ENCODE results near the gene L3HYPDH.
A peak's percentile ranks its signal among the peaks of the same experiment; 100 is the strongest.
"Not testable (repeated sequence)": the region's sequence is repeated elsewhere in the genome, so short reads cannot be mapped to it uniquely, and the experiment has no call there.

Gene L3HYPDH

GRCh38 chr14:59475709-59476108 is 8.5 kb downstream of the L3HYPDH start:
- DNase-seq, result no peak

GRCh38 chr14:59474172-59474571 is 10.0 kb downstream of the L3HYPDH start:
- no peak for DNase-seq

GRCh38 chr14:59465316-59466135 is 18.7 kb downstream of the L3HYPDH start, which contains the start of gene GPR135:
Gene GPR135 (minus strand): TSS chr14:59465380. CDS start chr14:59465226, 154 bp downstream.
- DNase-seq, result peak; percentile 5 to 16

- DNase-seq, result peak; percentile 27 to 34
Observed at GRCh38 chr14:59464486-59465315, 19.5 kb downstream of the L3HYPDH start.

GRCh38 chr14:59463787-59464485 is 20.3 kb downstream of the L3HYPDH start:
- DNase-seq, result peak; percentile 23 to 34

GRCh38 chr14:59461891-59462290 is 22.3 kb downstream of the L3HYPDH start:
- DNase-seq, result no peak

- DNase-seq, result no peak
Observed at GRCh38 chr14:59460378-59460777, 23.8 kb downstream of the L3HYPDH start.

- DNase-seq, result no peak
Observed at GRCh38 chr14:59458486-59458885, 25.7 kb downstream of the L3HYPDH start.

GRCh38 chr14:59455411-59455810 is 28.8 kb downstream of the L3HYPDH start:
- no peak for DNase-seq

- DNase-seq, result no peak
Observed at GRCh38 chr14:59454139-59454538, 30.1 kb downstream of the L3HYPDH start.

- DNase-seq, result no peak
Observed at GRCh38 chr14:59451849-59452248, 32.4 kb downstream of the L3HYPDH start.

- DNase-seq, result no peak
Observed at GRCh38 chr14:59450716-59451115, 33.5 kb downstream of the L3HYPDH start.

GRCh38 chr14:59448673-59449072 is 35.5 kb downstream of the L3HYPDH start:
- not testable (repeated sequence) for DNase-seq

GRCh38 chr14:59439256-59439965 is 44.8 kb downstream of the L3HYPDH start:
- DNase-seq, result no peak

GRCh38 chr14:59438195-59438647 is 46.0 kb downstream of the L3HYPDH start:
- no peak for DNase-seq

GRCh38 chr14:59435987-59436386 is 48.2 kb downstream of the L3HYPDH start:
- DNase-seq, result no peak

- DNase-seq, result no peak
Observed at GRCh38 chr14:59435101-59435500, 49.1 kb downstream of the L3HYPDH start.

GRCh38 chr14:59429790-59430189 is 54.4 kb downstream of the L3HYPDH start:
- no peak for DNase-seq

- no peak for DNase-seq
Observed at GRCh38 chr14:59428581-59429012, 55.6 kb downstream of the L3HYPDH start.

- DNase-seq, result no peak
Observed at GRCh38 chr14:59427653-59428580, 56.3 kb downstream of the L3HYPDH start.

- no peak for DNase-seq
Observed at GRCh38 chr14:59425322-59425935, 58.8 kb downstream of the L3HYPDH start.
